Stimulated activated CD8-positive, alpha-beta memory T cell treated with anti-CD3 and anti-CD28 coated beads, Interleukin-4, amount 100 ng/mL, for 4 hours (primary cell): ENCODE results near the gene SPINK4.

Source experiments
- DNase-seq, 2 donors: peaks; one replicate each; pipeline ENCODE4 v3.0.0-alpha.2; 2020; ENCODE audit warnings: low read depth in 2 of 2, low spot score in 1 of 2

The SPINK4 gene

GRCh38 chr9:33290247-33291030 lies 50.5 kb downstream of the SPINK4 start, which contains the start of gene NFX1:
Gene NFX1 (plus strand): TSS chr9:33290516. CDS start chr9:33290573, 57 bp downstream.
- peak; percentile 96 to 98 for DNase-seq

- no peak for DNase-seq
Observed at GRCh38 chr9:33291031-33291397, 51.0 kb downstream of the SPINK4 start.

- DNase-seq, result no peak
Observed at GRCh38 chr9:33291901-33292300, 51.9 kb downstream of the SPINK4 start.

GRCh38 chr9:33293782-33294181 lies 53.8 kb downstream of the SPINK4 start:
- no peak for DNase-seq

GRCh38 chr9:33294670-33295432 lies 54.9 kb downstream of the SPINK4 start:
- DNase-seq, result no peak

GRCh38 chr9:33295571-33295970 lies 55.6 kb downstream of the SPINK4 start:
- DNase-seq, result no peak

- no peak for DNase-seq
Observed at GRCh38 chr9:33297432-33297831, 57.5 kb downstream of the SPINK4 start.
